ENCODE measurements around the gene AFF1. TPM values are rescaled to one million over a fixed set of nuclear protein-coding genes. Genes with fewer than 3 reads are reported as not detected.
A peak's percentile ranks its signal among the peaks of the same experiment; 100 is the strongest.

The AFF1 gene
- total and polyA plus RNA-seq, 4 donors = 7.2 to 42.8 (median 21.5) TPM

- Histone ChIP-seq H3K9ac (ENCODE audit: low read depth in 1 of 2, low read length in 2 of 2) (no peak overlapping the region), H3K27ac (ENCODE audit: low read depth in 1 of 2, low read length in 2 of 2) (peak overlapping the region in 1 of 2 donors; percentile 15)
- 73% methylated on average over 11 of the region's 11 CpGs for WGBS
Measured at GRCh38 chr4:86959588-86960500, 25.0 kb downstream of the AFF1 start.

DNA sequence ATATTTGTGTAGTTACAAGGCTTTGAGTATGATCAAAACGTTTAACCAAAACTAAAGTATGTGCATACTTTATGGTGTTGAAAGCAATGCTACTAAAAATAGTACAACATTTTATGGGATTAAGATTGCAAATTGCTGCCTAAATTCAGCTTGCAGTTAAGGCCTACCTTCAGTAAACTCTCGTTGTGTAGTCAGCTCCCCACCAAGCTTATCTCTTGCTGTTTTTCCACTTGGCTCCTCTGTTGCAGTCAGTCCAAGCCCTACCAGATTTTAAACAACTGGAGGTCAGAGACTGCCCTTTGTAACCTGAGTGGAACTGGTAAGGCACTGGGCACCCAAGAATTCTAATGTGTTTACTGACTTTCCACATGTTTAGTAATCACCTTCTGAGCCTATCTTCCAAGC lies 25.7 kb downstream of the AFF1 start:
- DNase-seq (ENCODE audit: low spot score) = no peak
- peaks cover 0 to 1% (median 0%) of the 10 kb centered on the region in 4 donors for H3K36me3 ChIP-seq (ENCODE audit: control insufficient read depth in 4 of 4, insufficient read depth in 3 of 4, low read depth in 1 of 4, low read length in 3 of 4)
- H3K9ac ChIP-seq (ENCODE audit: low read depth in 1 of 2, low read length in 2 of 2) = no peak overlapping the region
- peak overlapping the region in 1 of 2 donors; percentile 15 for H3K27ac ChIP-seq (ENCODE audit: low read depth in 1 of 2, low read length in 2 of 2)
- WGBS = 19% methylated on average over 2 of the region's 2 CpGs
- H3K4me3 ChIP-seq (ENCODE audit: low read depth in 1 of 3, low read length in 3 of 3) = no peak overlapping the region
- H3K4me1 ChIP-seq (ENCODE audit: control insufficient read depth in 4 of 4, insufficient read depth in 4 of 4, low read length in 3 of 4) = peaks cover 14 to 35% (median 23%) of the 10 kb centered on the region in 4 donors
- H3K9me3 ChIP-seq (ENCODE audit: control insufficient read depth in 4 of 4, low read length in 3 of 4) = no peaks in the 10 kb centered on the region
- H3K27me3 ChIP-seq (ENCODE audit: control insufficient read depth in 4 of 4, insufficient read depth in 4 of 4, low read length in 3 of 4) = no peaks in the 10 kb centered on the region
- TF ChIP-seq GABPA (IDR thresholded peaks at IDR 0.05 in 1 of 2, conservative IDR thresholded peaks at IDR 0.05 in 1 of 2) = no peak
- TF ChIP-seq HNF4G (IDR thresholded peaks at IDR 0.05) = peak; percentile 40
- peak; percentile 88 to 92 for TF ChIP-seq HNF4A (conservative IDR thresholded peaks at IDR 0.05)
- TF ChIP-seq RAD21 (IDR thresholded peaks at IDR 0.05) = peak; percentile 52 to 59
- TF ChIP-seq, protein P1, sequence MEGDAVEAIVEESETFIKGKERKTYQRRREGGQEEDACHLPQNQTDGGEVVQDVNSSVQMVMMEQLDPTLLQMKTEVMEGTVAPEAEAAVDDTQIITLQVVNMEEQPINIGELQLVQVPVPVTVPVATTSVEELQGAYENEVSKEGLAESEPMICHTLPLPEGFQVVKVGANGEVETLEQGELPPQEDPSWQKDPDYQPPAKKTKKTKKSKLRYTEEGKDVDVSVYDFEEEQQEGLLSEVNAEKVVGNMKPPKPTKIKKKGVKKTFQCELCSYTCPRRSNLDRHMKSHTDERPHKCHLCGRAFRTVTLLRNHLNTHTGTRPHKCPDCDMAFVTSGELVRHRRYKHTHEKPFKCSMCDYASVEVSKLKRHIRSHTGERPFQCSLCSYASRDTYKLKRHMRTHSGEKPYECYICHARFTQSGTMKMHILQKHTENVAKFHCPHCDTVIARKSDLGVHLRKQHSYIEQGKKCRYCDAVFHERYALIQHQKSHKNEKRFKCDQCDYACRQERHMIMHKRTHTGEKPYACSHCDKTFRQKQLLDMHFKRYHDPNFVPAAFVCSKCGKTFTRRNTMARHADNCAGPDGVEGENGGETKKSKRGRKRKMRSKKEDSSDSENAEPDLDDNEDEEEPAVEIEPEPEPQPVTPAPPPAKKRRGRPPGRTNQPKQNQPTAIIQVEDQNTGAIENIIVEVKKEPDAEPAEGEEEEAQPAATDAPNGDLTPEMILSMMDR (IDR thresholded peaks at IDR 0.05; ENCODE audit: low read depth, low read length, missing input control) = no peak
- TF ChIP-seq EGR1 (IDR thresholded peaks at IDR 0.05; ENCODE audit: low read depth in 2 of 2) = peak in 1 of 2 donors; percentile 56
- peak; percentile 73 for TF ChIP-seq FOXA1 (IDR thresholded peaks at IDR 0.05)
- peak; percentile 46 for TF ChIP-seq MAX (IDR thresholded peaks at IDR 0.05)
- TF ChIP-seq, protein P2, sequence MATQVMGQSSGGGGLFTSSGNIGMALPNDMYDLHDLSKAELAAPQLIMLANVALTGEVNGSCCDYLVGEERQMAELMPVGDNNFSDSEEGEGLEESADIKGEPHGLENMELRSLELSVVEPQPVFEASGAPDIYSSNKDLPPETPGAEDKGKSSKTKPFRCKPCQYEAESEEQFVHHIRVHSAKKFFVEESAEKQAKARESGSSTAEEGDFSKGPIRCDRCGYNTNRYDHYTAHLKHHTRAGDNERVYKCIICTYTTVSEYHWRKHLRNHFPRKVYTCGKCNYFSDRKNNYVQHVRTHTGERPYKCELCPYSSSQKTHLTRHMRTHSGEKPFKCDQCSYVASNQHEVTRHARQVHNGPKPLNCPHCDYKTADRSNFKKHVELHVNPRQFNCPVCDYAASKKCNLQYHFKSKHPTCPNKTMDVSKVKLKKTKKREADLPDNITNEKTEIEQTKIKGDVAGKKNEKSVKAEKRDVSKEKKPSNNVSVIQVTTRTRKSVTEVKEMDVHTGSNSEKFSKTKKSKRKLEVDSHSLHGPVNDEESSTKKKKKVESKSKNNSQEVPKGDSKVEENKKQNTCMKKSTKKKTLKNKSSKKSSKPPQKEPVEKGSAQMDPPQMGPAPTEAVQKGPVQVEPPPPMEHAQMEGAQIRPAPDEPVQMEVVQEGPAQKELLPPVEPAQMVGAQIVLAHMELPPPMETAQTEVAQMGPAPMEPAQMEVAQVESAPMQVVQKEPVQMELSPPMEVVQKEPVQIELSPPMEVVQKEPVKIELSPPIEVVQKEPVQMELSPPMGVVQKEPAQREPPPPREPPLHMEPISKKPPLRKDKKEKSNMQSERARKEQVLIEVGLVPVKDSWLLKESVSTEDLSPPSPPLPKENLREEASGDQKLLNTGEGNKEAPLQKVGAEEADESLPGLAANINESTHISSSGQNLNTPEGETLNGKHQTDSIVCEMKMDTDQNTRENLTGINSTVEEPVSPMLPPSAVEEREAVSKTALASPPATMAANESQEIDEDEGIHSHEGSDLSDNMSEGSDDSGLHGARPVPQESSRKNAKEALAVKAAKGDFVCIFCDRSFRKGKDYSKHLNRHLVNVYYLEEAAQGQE (IDR thresholded peaks at IDR 0.05) = peak; percentile 33
- TF ChIP-seq JUND (IDR thresholded peaks at IDR 0.05) = peak in 1 of 2 donors; percentile 71
- TF ChIP-seq RXRA (IDR thresholded peaks at IDR 0.05) = peak; percentile 76 to 83
- peak; percentile 67 for TF ChIP-seq SP1 (IDR thresholded peaks at IDR 0.05)

More at GRCh38 chr4:86959588-86960500, 25.0 kb downstream of the AFF1 start:
- DNase-seq (ENCODE audit: low spot score) = no peak
- Histone ChIP-seq H3K9me3 (ENCODE audit: control insufficient read depth in 4 of 4, low read length in 3 of 4) (no peaks in the 10 kb centered on the region), H3K27me3 (ENCODE audit: control insufficient read depth in 4 of 4, insufficient read depth in 4 of 4, low read length in 3 of 4) (no peaks in the 10 kb centered on the region), H3K4me1 (ENCODE audit: control insufficient read depth in 4 of 4, insufficient read depth in 4 of 4, low read length in 3 of 4) (peaks cover 14 to 32% (median 23%) of the 10 kb centered on the region in 4 donors), H3K4me3 (ENCODE audit: low read depth in 1 of 3, low read length in 3 of 3) (no peak overlapping the region), H3K36me3 (ENCODE audit: control insufficient read depth in 4 of 4, insufficient read depth in 3 of 4, low read depth in 1 of 4, low read length in 3 of 4) (peaks cover 0 to 1% (median 0%) of the 10 kb centered on the region in 4 donors)
- TF ChIP-seq, protein P3, sequence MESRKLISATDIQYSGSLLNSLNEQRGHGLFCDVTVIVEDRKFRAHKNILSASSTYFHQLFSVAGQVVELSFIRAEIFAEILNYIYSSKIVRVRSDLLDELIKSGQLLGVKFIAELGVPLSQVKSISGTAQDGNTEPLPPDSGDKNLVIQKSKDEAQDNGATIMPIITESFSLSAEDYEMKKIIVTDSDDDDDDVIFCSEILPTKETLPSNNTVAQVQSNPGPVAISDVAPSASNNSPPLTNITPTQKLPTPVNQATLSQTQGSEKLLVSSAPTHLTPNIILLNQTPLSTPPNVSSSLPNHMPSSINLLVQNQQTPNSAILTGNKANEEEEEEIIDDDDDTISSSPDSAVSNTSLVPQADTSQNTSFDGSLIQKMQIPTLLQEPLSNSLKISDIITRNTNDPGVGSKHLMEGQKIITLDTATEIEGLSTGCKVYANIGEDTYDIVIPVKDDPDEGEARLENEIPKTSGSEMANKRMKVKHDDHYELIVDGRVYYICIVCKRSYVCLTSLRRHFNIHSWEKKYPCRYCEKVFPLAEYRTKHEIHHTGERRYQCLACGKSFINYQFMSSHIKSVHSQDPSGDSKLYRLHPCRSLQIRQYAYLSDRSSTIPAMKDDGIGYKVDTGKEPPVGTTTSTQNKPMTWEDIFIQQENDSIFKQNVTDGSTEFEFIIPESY (IDR thresholded peaks at IDR 0.05) = no peak
- TF ChIP-seq, protein P4, sequence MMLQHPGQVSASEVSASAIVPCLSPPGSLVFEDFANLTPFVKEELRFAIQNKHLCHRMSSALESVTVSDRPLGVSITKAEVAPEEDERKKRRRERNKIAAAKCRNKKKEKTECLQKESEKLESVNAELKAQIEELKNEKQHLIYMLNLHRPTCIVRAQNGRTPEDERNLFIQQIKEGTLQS (IDR thresholded peaks at IDR 0.05) = no peak
- TF ChIP-seq GABPA (IDR thresholded peaks at IDR 0.05 in 1 of 2, conservative IDR thresholded peaks at IDR 0.05 in 1 of 2) (no peak), HNF4A (conservative IDR thresholded peaks at IDR 0.05) (no peak), HNF4G (IDR thresholded peaks at IDR 0.05) (no peak), TAF1 (conservative IDR thresholded peaks at IDR 0.05) (no peak), JUND (IDR thresholded peaks at IDR 0.05) (no peak), YY1 (IDR thresholded peaks at IDR 0.05) (no peak), FOXA1 (IDR thresholded peaks at IDR 0.05) (no peak), RXRA (IDR thresholded peaks at IDR 0.05) (no peak), SP1 (IDR thresholded peaks at IDR 0.05) (no peak), EGR1 (IDR thresholded peaks at IDR 0.05; ENCODE audit: low read depth in 2 of 2) (no peak), RAD21 (IDR thresholded peaks at IDR 0.05) (no peak)
- TF ChIP-seq, protein P1 (IDR thresholded peaks at IDR 0.05; ENCODE audit: low read depth, low read length, missing input control) = no peak

All from liver (tissue), 9 donors.